RWPE2 (cell line): ENCODE results near the gene PGAP3.

Source experiments
- ATAC-seq: fragments of 200-7000 bp; cut with Tn5 transposase; 3 replicates; pipeline ENCODE4 v1.9.1; 2021; ENCODE audit warnings: low read depth
- DNase-seq: peaks from one replicate; pipeline ENCODE4 v3.0.0-alpha.2; 2020; ENCODE audit warnings: low spot score
- H3K27ac ChIP-seq: fragments of 450-650 bp; 2 replicates; pipeline ENCODE4 v1.5.1; 2017; ENCODE audit warnings: mild to moderate bottlenecking; ENCODE audit not compliant: poor library complexity, severe bottlenecking
- H3K27me3 ChIP-seq: fragments of 250-450 bp; sonication (Bioruptor Pico); 2 replicates; pipeline ENCODE4 v1.5.1; 2021; ENCODE audit warnings: mild to moderate bottlenecking, moderate library complexity; ENCODE audit not compliant: insufficient read depth, poor library complexity, severe bottlenecking
- H3K36me3 ChIP-seq: fragments of 250-450 bp; sonication (Bioruptor Pico); 2 replicates; pipeline ENCODE4 v1.5.1; 2020; ENCODE audit warnings: low read depth, mild to moderate bottlenecking, moderate library complexity
- H3K4me1 ChIP-seq: fragments of 250-450 bp; sonication (Bioruptor Pico); 2 replicates; pipeline ENCODE4 v1.5.1; 2021; ENCODE audit warnings: mild to moderate bottlenecking, moderate library complexity; ENCODE audit not compliant: insufficient read depth, poor library complexity, severe bottlenecking
- H3K4me3 ChIP-seq: fragments of 250-450 bp; sonication (Bioruptor Pico); 2 replicates; pipeline ENCODE4 v1.5.1; 2021; ENCODE audit warnings: mild to moderate bottlenecking, moderate library complexity; ENCODE audit not compliant: severe bottlenecking
- H3K9me3 ChIP-seq: fragments of 250-450 bp; sonication (Bioruptor Pico); 2 replicates; pipeline ENCODE4 v1.5.1; 2021; ENCODE audit warnings: mild to moderate bottlenecking, moderate library complexity; ENCODE audit not compliant: severe bottlenecking
- CTCF ChIP-seq: fragments of 450-650 bp; IDR thresholded peaks from one replicate; pipeline ENCODE4 v1.5.1; 2017; ENCODE audit warnings: mild to moderate bottlenecking, moderate library complexity; ENCODE audit not compliant: poor library complexity, severe bottlenecking

Gene PGAP3

GRCh38 chr17:39621523-39622379, 66.1 kb downstream of the PGAP3 start:
- no peak for DNase-seq
- Histone ChIP-seq H3K4me3 (no peak overlapping the region), H3K36me3 (no peaks in the 10 kb centered on the region), H3K9me3 (no peaks in the 10 kb centered on the region), H3K4me1 (peaks cover 5% of the 10 kb centered on the region), H3K27me3 (peaks cover 2% of the 10 kb centered on the region), H3K27ac (no peak overlapping the region)
- ATAC-seq: peak; percentile 56
- TF ChIP-seq CTCF: peak; percentile 97
